Measurements from ENCODE around the gene SAMD4B.

Gene SAMD4B

GRCh38 chr19:39341719-39342604, at the start of gene SAMD4B:
TSS of gene SAMD4B (plus strand) at chr19:39342421. CDS start at chr19:39356894, 14,473 bp downstream.
- peak; percentile 96 to 100 (median 100) for DNase-seq
- intact Hi-C loops (cut with DNase I): loop anchor here (10.0 kb wide), 1 partner anchor 53 kb away; the partner anchor contains the start of genes MED29 and PAF1

GRCh38 chr19:39293394-39293793, 48.8 kb upstream of the SAMD4B start:
- intact Hi-C loops (cut with DNase I): no loop called here
- no peak for DNase-seq

- intact Hi-C loops (cut with DNase I): no loop called here
- peak in 41 of 42 donors; percentile 26 to 87 (median 61) for DNase-seq
Measured at GRCh38 chr19:39296055-39296645, 46.1 kb upstream of the SAMD4B start, which contains the start of gene IFNL1. TSS of gene IFNL1 (plus strand) at chr19:39296407. CDS start at chr19:39296422, 15 bp downstream.

- intact Hi-C loops (cut with DNase I): no loop called here
- no peak for DNase-seq
Measured at GRCh38 chr19:39296906-39297305, 45.3 kb upstream of the SAMD4B start.

- DNase-seq: no peak
- intact Hi-C loops (cut with DNase I): no loop called here
Measured at GRCh38 chr19:39297931-39298634, 44.1 kb upstream of the SAMD4B start.

- no peak for DNase-seq
- intact Hi-C loops (cut with DNase I): no loop called here
Measured at GRCh38 chr19:39299404-39299803, 42.8 kb upstream of the SAMD4B start.

- intact Hi-C loops (cut with DNase I): no loop called here
- DNase-seq: peak in 5 of 42 donors; percentile 17 to 52 (median 22)
Measured at GRCh38 chr19:39299832-39300231, 42.4 kb upstream of the SAMD4B start.

- DNase-seq: peak in 1 of 42 donors; percentile 1
- intact Hi-C loops (cut with DNase I): no loop called here
Measured at GRCh38 chr19:39301021-39301420, 41.2 kb upstream of the SAMD4B start.

GRCh38 chr19:39301562-39301961, 40.7 kb upstream of the SAMD4B start:
- no peak for DNase-seq
- intact Hi-C loops (cut with DNase I): no loop called here

- intact Hi-C loops (cut with DNase I): no loop called here
Measured at GRCh38 chr19:39303373-39304184, 38.6 kb upstream of the SAMD4B start.

GRCh38 chr19:39304185-39304513, 38.1 kb upstream of the SAMD4B start:
- intact Hi-C loops (cut with DNase I): no loop called here
- DNase-seq: no peak

More at GRCh38 chr19:39303373-39304184, 38.6 kb upstream of the SAMD4B start:
- DNase-seq: peak in 1 of 42 donors; percentile 4

GRCh38 chr19:39304701-39305571, 37.3 kb upstream of the SAMD4B start:
- DNase-seq: peak in 1 of 42 donors; percentile 16
- intact Hi-C loops (cut with DNase I): no loop called here

- intact Hi-C loops (cut with DNase I): no loop called here
- DNase-seq: no peak
Measured at GRCh38 chr19:39306075-39306474, 36.1 kb upstream of the SAMD4B start.

GRCh38 chr19:39307046-39307821, 35.0 kb upstream of the SAMD4B start:
- intact Hi-C loops (cut with DNase I): no loop called here
- no peak for DNase-seq

GRCh38 chr19:39307822-39308530, 34.2 kb upstream of the SAMD4B start:
- no peak for DNase-seq

GRCh38 chr19:39308531-39309304, 33.5 kb upstream of the SAMD4B start:
- DNase-seq: no peak
- intact Hi-C loops (cut with DNase I): no loop called here

More at GRCh38 chr19:39307822-39308530, 34.2 kb upstream of the SAMD4B start:
- intact Hi-C loops (cut with DNase I): no loop called here

Measured in head of caudate nucleus (tissue), 42 donors.